ENCODE data around the gene SLC30A1. TPM values are rescaled to one million over a fixed set of nuclear protein-coding genes. Genes with fewer than 3 reads are reported as not detected.

SLC30A1 gene
- total and polyA plus RNA-seq, 2 of the 13 experiments (the other 11 are each of a cell fraction or from before 2014, with no cell fraction given) = 5.9 to 24.4 TPM

- TF ChIP-seq ZNF646 (CRISPR knock-in tag; IDR thresholded peaks at IDR 0.05) = peak; percentile 75
- TF ChIP-seq ZNF501 (CRISPR knock-in tag; IDR thresholded peaks at IDR 0.05) = no peak
- TF ChIP-seq PRMT3 (CRISPR knock-in tag; IDR thresholded peaks at IDR 0.05; ENCODE audit: borderline replicate concordance, low read depth) = no peak
- peak; percentile 72 for TF ChIP-seq POGZ (CRISPR knock-in tag; IDR thresholded peaks at IDR 0.05)
- TF ChIP-seq ZNF614 (CRISPR knock-in tag; IDR thresholded peaks at IDR 0.05; ENCODE audit: borderline replicate concordance) = peak; percentile 94
- TF ChIP-seq ZNF414 (CRISPR knock-in tag; IDR thresholded peaks at IDR 0.05) = peak; percentile 82
- TF ChIP-seq ZNF512B (CRISPR knock-in tag; IDR thresholded peaks at IDR 0.05; ENCODE audit: borderline replicate concordance) = peak; percentile 60; the same call in 1 of the 2 replicates
- TF ChIP-seq ZNF331 (CRISPR knock-in tag; IDR thresholded peaks at IDR 0.05) = peak; percentile 89
- no peak for TF ChIP-seq SCMH1 (CRISPR knock-in tag; IDR thresholded peaks at IDR 0.05; ENCODE audit: borderline replicate concordance)
- no peak for TF ChIP-seq ZFY (CRISPR knock-in tag; IDR thresholded peaks at IDR 0.05)
- TF ChIP-seq CEBPB (IDR thresholded peaks at IDR 0.05; ENCODE audit: borderline replicate concordance, low read depth, low read length) = peak; percentile 96
- peak; percentile 67; the same call in 1 of the 2 replicates for TF ChIP-seq ZBED4 (CRISPR knock-in tag; IDR thresholded peaks at IDR 0.05; ENCODE audit: borderline replicate concordance)
- peak; percentile 94 for TF ChIP-seq HIC2 (CRISPR knock-in tag; IDR thresholded peaks at IDR 0.05; ENCODE audit: low read depth)
These were observed 24.3 kb upstream of the SLC30A1 start (continued) for GRCh38 chr1:211603191-211603701.

Data from HepG2 (cell line).